CD4-positive, alpha-beta T cell treated with Interleukin-21 for 1 hour (primary cell): ENCODE data around the gene KPNA2.
"Not testable (repeated sequence)": the region's sequence is repeated elsewhere in the genome, so short reads cannot be mapped to it uniquely, and the experiment has no call there.

ENCODE experiments used
- DNase-seq: peaks from one replicate; pipeline ENCODE4 v3.0.0-alpha.2; 2020

Gene KPNA2

DNA sequence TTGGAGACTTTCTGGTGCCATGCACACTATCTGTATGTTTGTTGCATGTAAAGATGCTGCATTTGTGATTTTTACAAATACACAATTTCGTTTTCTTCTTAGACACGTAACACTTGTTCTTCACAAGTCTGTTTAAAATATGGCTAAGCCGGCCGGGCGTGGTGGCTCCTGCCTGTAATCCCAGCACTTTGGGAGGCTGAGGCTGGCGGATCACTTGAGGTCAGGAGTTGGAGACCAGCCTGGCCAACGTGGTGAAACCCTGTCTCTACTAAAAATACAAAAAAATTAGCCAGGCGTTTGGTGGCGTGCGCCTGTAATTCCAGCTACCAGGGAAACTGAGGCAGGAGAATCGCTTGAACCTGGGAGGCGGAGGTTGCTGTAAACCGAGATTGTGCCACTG lies 14.7 kb upstream of the KPNA2 start:
- DNase-seq: not testable (repeated sequence)

DNA sequence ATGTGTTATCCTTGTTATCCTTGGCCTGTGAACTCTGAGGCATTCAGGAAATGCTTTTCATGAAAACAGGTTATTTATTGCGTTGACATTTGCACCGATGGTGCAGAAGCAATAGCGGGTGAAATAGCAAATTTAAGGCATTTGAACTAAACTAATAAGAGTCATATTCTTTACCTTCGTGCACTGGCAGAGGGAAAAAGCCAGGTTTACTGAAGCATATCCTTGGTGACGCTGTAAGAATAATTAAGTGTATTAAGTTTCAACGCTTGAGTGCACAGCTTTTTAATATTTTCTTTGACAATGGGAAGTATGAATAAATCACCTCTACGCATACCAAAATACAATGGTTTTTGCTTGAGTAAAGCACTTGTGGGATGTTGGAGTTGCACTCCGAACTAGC lies 13.6 kb upstream of the KPNA2 start:
- no peak for DNase-seq

DNA sequence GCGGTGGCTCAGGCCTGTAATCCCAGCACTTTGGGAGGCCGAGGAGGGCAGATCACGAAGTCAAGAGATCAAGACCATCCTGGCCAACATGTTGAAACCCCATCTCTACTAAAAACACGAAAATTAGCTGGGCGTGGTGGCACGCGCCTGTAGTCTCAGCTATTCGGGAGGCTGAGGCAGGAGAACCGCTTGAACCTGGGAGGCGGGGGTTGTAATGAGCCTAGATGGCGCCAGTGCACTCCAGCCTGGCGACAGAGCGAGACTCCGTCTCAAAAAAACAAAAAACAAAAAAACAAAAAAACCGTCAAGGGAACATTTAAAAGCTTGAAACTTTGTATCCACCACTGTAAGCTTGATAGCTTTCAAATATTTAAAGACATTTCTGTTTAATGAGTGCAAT lies 13.0 kb upstream of the KPNA2 start:
- not testable (repeated sequence) for DNase-seq

DNA sequence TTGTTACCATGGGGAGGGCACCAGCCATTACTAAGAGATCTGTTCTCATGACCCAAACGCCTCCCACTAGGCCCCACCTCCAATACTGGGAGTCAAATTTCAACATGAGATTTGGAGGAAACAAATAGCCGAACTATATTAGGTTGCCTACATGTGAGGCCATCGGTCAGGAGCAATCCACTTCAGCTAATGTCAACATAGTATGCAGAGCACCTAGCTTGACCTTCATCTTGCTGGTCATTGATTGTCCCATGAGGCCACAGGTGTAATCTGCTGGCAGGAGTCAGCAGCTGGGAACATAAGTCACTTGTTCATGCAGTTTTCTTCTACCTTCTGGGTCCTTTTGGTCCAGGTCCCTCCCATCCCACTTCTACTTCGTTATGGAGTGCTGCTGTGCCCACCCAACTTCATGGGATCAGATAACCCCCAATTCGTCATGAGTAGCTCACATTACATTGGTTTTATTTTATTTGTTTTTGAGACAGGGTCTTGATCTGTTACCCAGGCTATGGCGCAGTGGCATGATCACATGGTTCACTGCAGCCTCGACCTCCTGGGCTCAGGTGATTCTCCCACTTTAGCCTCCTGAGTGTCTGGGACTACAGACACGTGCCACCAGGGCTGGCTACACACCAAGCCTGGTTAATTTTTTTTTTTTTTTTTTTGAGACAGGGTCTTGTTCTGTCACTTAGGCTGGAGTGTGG lies 5.9 kb upstream of the KPNA2 start:
- DNase-seq: no peak

DNA sequence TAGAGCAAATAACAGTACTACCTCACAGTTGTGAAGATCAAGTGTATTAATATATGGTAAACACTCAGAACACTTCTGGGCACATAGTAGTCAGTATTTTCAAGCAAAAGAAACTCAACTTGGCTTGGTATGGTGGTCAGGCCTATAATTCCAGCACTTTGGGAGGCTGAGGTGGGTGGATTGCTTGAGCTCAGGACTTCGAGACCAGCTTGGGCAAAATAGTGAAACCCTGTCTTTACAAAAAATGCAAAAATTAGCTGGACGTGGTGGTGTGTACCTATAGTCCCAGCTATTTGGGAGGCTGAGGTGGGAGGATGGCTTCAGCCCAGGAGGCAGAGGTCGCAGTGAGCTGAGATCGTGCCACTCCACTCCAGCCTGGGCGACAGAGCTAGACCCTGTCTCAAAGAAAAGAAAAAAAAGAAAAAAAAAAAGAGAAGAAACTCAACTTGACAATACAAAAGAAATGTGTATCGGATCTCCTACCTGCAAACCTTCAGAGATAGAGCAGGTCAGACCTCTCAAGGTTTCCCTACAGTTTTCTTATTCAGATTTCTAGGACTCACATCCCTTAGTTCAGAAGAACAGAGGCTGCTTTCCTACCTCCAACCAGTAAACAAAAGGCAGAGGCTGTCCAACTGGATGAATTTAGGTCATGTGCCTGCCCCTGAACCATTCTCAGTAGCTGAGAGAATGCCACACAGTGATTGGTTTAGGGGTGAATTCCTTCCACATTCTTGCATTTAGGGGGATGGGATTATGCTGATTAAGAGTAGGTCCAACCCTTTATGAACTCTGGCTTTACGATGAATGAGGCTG lies 1.7 kb upstream of the KPNA2 start:
- no peak for DNase-seq

DNA sequence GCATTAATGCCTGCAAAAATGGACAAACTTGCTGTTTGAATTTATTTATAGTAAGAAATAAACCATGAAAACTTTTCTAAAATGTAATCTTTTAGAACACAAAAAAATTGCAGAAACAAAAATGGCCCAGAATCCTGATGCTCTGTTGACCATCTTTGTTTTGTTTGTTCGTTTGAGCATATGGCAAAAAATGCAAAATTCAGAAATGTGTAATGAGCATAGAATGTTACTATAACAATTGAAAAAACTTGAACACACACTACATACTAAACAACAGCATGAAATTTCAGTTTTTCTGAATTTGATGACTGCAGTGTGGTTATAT lies 1.1 kb upstream of the KPNA2 start:
- DNase-seq: no peak

DNA sequence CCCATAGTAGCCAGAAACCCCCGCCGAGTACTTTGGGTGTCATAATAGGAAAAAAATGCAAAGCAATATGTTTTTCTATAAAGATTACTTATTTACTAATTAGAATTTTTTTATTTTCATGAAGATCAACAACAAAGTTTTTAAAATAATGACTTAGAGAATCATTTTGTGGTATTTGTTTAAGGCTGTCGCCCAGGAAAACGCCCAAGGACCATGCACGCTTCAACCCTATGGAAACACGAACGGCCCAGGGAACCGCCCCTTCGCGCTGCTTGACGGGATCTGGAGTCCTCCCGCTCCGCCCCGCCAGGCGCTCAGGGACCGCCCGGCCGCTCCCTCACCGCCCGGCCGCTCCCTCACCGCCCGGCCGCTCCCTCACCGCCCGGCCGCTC lies 408 bp upstream of the KPNA2 start:
- DNase-seq: no peak

DNA sequence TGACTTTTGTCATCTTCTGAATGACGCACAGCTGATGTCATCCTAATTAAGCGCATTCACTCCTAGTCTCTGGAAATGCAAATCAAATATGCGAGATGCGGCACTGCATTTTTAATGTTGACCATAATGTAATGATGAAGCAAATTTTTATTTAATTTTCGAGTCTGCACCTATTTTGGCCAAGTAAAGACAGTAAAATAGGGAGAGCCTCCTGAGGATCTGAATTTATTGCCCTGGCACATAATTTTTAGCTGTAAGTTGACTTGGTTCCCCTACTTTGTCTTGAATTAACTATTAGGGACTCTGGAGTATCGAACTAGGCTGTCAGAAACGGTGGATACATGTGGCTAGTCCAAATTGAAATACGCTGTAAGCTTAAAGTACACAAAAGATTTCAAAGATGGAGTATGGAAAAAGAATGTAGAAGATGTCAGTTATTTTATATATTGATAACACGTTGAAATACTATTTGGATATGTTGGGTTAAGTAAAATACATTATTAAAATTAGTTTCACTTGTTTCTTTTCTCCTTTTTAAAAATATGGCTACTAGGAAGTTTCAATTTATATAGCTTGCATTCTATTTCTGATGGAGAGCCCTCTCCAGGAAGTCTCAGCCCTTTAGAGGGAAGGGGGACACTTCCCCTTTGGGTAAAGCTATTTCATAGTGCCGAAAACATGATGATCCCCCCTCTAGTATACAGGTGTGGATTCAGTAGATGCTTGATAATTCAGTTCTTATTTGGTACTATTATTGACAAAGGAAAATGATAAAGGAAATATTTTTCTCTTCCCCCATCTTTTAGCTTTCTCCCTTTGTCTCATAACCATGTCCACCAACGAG lies 991 bp downstream of the KPNA2 start:
- no peak for DNase-seq

DNA sequence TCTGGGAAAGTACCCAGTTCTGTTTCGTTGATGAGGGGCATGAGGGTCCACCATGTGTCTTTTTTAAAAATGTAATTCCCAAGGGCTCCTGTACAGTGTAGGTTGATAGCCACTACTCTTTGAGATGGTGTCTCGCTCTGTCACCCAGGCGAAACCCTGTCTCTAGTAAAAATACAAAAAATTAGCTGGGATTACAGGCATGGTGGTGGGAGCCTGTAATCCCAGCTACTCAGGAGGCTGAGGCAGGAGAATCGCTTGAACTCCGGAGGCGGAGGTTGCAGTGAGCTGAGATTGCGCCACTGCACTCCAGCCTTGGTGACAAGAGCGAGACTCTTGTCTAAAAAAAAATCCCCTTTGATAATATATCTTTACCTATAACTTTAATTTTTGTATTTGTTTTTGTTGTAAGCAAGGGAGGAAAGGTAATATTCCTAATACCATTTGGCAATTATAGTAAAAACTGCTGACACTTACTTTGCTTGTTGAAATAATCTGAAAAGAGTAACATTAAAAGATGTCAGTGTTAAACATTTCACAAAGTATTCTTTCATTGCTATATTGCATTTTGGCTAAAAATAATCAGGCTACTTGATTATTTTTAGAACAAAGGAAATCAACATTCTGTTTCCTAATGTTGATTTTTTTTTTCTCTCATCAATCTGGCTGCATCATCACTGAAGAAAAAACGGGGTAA lies 11.8 kb downstream of the KPNA2 start:
- DNase-seq: no peak

DNA sequence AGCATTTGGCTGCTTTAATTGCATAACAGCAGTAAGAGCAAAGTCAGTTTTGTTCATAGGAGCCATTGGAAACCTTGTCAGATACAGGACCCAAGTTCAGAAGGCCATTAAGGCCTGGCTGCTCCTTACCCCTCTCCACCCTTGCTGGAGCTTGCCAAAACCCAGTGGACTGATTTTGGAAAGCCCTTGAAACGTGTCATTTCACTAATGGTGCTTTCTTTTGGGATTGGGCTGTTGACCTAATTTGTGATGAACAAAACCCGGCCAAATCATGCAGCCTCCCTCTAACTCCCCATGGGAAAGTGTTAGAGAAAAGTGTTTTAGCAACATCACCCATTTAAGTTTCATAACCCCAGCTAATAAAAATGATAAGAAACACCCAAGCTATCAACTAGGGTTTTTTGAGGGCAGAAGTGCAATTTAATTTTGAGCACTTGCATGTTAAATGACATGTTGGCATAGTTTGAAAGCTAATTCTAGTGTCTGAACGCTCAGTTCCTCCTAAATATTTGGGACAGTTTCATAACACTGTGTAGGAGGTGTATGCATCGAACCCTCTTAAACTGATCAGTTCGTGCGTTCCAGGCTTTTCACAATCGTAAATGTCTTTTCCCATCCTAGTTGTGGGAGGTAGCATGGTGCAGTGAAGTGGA lies 12.5 kb downstream of the KPNA2 start:
- not testable (repeated sequence) for DNase-seq

DNA sequence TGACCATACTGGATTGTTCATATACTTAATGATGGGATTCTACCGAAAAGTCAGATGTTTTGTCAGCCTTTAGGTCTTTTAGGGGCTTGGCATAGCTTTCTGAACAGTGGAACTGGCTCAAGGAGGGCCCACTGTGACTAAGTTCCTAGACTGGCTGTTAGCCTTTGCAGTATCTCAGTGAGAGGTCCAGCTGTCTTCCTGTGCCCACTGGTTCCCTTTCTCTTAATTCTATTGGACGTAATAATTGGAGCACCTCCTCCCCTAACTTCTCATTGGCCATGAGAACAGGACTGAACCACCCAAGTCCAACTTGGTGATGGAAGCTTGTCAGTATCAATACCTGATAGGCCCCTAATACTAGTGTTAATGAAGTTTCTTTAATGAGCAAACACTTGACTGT lies 13.5 kb downstream of the KPNA2 start:
- DNase-seq: no peak

DNA sequence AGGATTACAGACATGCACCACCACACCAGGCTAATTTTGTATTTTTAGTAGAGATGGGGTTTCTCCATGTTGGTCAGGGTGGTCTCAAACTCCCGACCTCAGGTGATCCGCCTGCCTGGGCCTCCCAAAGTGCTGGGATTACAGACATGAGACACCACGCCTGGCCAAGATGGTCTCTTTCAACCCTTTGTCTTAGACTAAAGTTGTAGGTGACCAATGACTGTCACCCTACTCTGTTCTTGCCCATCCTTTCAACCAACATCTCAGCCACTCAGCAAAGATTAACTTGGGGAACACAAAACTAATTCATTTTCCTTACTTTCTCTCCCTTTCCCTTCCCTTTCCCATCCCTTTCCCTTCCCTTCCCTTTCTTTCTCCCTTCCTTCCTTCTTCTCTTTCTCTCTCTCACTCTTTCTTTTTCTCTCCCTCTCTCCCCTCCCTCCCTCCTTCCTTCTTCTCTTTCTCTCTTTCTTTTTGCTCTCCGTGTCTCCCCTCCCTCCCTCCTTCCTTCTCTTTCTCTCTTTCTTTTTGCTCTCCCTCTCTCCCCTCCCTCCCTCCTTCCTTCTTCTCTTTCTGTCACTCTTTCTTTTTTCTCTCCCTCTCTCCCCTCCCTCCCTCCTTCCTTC lies 14.4 kb downstream of the KPNA2 start:
- DNase-seq: not testable (repeated sequence)

DNA sequence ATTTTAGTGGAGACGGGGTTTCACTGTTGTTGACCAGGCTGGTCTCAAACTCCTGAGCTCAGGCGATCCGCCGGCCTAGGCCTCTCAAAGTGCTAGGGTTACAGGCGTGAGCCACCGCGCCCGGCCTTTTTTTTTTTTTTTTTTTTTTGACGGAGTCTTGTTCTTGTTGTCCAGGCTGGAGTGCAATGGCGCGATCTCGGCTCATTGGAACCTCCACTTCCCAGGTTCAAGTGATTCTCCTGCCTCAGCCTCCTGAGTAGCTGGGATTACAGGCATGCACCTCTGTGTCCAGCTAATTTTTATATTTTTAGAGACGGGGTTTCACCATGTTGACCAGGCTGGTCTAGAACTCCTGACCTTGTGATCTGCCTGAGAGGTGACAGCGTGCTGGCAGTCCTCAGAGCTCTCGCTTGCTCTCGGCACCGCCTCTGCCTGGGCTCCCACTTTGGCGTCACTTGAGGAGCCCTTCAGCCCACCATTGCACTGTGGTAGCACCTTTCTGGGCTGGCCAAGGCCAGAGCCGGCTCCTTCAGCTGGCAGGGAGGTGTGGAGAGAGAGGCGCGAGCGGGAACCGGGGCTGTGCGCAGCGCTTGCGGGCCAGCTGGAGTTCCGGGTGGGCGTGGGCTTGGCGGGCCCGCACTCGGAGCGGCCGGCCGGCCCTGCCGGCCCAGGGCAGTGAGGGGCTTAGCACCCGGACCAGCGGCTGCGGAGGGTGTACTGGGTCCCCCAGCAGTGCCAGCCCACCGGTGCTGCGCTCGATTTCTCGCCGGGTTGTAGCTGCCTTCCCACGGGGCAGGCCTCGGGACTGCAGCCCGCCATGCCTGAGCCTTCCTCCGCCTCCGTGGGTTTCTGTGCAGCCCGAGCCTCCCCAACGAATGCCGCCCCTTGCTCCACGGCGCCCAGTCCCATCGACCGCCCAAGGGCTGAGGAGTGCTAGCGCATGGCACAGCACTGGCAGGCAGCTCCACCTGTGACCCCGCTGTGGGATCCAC lies 16.1 kb downstream of the KPNA2 start:
- DNase-seq: not testable (repeated sequence)

DNA sequence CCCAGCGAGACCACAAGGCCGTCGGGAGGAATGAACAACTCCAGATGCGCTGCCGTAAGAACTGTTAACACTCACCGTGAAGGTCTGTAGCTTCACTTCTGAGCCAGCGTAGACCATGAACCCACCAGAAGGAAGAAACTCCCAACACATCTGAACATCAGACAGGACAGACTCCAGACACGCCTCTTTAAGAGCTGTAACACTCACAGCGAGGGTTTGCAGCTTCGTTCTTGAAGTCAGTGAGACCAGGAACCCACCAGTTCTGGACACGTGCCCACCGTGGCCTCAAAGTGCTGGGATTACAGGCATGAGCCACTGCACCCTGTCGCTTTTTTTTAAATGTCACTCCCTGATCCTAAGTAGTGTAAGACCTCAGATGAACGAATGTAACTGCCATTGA lies 17.3 kb downstream of the KPNA2 start:
- DNase-seq: no peak

DNA sequence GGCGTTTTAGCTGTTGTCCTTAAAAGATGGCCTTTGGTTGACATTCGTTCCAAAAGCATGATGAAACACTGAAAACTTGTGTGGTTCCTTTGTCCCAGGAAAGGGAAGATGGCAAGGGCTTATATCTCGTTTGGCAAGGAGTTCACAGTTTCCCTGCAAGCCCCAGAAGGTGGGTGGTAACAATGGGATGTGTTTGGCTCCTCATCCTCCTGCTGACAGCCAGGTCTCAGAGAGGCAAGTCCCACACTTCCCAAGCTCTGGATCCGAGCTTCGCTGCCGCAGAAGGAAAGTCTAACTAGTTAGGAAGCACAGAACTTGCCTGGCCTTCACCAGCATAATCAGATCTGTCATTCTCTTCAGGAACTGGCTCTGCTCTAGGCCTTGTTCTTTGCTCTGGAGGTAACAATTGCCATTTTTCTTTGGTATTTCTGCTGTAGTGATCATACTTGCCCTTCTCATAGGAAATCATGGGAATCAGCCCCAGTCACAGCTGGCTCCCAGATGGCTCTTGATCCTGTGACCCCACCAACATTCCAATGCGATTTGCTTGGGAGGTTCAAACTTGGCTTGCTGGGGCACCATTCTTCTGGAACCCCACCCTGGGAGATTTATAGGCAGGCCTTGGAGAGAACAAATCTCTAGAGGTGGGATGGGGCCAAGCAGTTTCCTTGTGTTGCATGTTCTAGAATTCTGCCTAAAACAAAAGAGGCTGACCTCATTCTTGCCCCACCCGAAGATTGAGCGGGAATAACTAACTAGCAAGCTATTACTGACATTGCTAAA lies 17.9 kb downstream of the KPNA2 start:
- DNase-seq: no peak

DNA sequence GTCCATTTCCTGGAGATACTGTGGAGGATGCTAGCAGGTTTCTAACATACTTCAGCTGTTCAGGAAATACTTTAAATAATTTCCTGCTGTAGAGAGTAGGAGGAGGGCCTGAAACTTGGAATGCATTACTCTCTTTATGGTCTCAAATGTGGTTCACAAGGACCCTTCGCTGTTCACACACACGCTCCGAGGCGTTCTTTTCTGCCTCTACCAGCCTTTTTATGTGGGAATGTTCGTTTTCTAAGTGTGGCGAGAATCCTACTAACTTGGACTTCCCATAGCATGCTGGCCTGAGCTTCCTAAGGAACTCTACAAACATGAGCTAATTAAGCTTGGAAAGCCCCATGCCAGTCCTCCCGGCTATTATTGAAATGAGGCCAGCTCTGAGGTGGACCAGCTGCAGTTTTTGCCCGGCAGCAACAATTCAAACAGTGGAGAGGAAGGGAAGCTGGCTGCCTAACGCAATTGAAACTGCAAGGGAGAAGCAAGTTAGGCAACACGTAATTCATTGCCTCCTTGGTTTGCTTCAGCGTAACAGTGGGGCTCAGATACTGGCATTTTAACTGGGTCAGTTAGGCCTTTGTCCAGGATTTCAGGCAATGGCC lies 18.9 kb downstream of the KPNA2 start:
- DNase-seq: no peak

DNA sequence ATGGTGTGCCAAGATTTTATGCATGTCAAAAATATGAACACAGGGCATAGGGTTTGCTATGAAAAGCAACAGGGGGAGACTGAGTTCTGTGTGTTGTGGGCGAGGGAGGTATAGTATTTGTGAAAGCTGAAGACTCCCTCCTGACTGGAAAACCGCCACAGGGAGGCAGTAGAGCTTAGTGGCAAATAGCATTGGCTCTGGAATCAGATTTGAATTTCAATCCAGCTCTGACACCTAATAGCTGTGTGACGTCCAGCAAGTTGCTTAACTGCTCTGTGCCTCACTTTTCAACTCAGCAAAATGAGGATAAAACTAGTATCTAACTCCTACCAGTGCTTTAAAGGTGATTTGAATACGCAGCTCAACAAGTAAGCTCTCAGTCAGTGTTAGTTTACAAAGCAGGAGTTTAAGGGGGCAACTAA lies 22.0 kb downstream of the KPNA2 start:
- peak; percentile 69 for DNase-seq

DNA sequence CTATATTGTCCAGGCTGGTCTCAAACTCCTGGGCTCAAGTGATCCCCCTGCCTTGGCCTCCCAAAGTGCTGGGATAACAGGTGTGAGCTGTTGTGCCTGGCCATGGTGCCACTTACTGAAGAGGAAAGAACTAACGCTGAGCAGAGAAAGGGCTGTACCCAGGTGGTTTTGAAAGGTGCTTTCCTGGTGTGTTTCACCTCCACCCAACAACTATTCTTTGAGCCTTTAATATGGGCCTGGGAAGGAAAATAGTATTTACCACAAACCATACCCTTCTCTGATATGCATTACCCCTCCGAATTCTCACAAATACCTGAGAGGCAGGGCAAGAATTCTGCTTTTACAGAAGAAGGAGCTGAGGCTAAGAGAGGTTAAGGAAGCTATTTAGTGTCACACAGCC lies 24.8 kb downstream of the KPNA2 start:
- no peak for DNase-seq

DNA sequence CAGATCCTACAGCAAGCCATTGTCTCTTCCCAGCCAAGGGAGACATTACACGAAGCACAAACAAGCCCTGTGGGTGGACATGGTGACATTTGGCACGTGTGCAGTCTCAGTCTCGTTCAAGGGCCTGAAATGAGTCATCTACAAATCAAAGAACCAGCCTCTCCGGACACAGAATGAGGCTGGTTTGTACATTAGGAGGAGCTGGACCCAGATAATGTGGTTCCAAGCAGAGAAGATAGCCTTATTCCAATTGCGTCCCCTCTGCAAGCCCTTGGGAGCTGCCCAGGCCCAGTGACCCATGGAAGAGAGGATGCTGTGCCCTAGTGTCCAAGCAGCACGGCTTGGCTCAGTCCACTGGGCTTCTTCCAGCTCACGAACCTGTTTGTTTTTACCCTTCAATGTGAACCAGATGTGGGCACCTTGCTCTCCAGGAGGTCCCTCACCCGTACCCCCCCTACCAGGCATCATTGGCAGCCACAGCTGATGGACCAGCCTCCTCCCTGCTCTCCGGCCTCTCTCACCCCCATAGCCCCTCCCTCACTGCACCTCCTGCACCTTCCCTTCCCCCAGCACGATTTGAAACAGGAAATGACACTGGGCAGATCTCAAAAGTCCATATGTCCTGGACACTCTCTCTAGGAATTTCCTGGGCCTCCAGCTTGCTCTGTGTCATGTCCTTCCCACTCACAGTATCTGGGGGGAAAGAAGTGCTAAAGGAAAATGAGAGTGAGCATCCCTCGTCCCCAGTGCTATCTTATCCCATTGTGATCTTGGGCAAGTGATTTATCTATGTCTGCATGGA lies 26.2 kb downstream of the KPNA2 start:
- no peak for DNase-seq
